Measurements from ENCODE around the gene CALCOCO1.
A peak's percentile ranks its signal among the peaks of the same experiment; 100 is the strongest.

CALCOCO1 gene

GRCh38 chr12:53751336-53752191 is 24.3 kb upstream of the CALCOCO1 start, which contains the start of gene CISTR:
Gene CISTR, minus strand, starts transcription at chr12:53751979.
- no peak for DNase-seq (ENCODE audit: low read depth in 2 of 2)

- DNase-seq (ENCODE audit: low read depth in 2 of 2), result no peak
These were observed 23.6 kb upstream of the CALCOCO1 start for GRCh38 chr12:53750812-53751335.

- DNase-seq (ENCODE audit: low read depth in 2 of 2), result no peak
These were observed 22.9 kb upstream of the CALCOCO1 start for GRCh38 chr12:53749986-53750811.

- DNase-seq (ENCODE audit: low read depth in 2 of 2), result no peak
These were observed 21.0 kb upstream of the CALCOCO1 start for GRCh38 chr12:53748072-53748840.

- no peak for DNase-seq (ENCODE audit: low read depth in 2 of 2)
These were observed 19.8 kb upstream of the CALCOCO1 start for GRCh38 chr12:53747095-53747494.

GRCh38 chr12:53746592-53747092 is 19.4 kb upstream of the CALCOCO1 start:
- DNase-seq (ENCODE audit: low read depth in 2 of 2), result peak; percentile 74 to 79

GRCh38 chr12:53744751-53745150 is 17.5 kb upstream of the CALCOCO1 start:
- DNase-seq (ENCODE audit: low read depth in 2 of 2), result no peak

- no peak for DNase-seq (ENCODE audit: low read depth in 2 of 2)
These were observed 16.8 kb upstream of the CALCOCO1 start for GRCh38 chr12:53744130-53744441.

- no peak for DNase-seq (ENCODE audit: low read depth in 2 of 2)
These were observed 16.2 kb upstream of the CALCOCO1 start for GRCh38 chr12:53743266-53744129.

GRCh38 chr12:53740130-53740491 is 12.9 kb upstream of the CALCOCO1 start:
- DNase-seq (ENCODE audit: low read depth in 2 of 2), result no peak

- no peak for DNase-seq (ENCODE audit: low read depth in 2 of 2)
These were observed 12.2 kb upstream of the CALCOCO1 start for GRCh38 chr12:53739214-53740129.

GRCh38 chr12:53738406-53739213 is 11.4 kb upstream of the CALCOCO1 start:
- no peak for DNase-seq (ENCODE audit: low read depth in 2 of 2)

GRCh38 chr12:53737951-53738405 is 10.7 kb upstream of the CALCOCO1 start:
- no peak for DNase-seq (ENCODE audit: low read depth in 2 of 2)

GRCh38 chr12:53737093-53737808 is 10.0 kb upstream of the CALCOCO1 start:
- no peak for DNase-seq (ENCODE audit: low read depth in 2 of 2)

- no peak for DNase-seq (ENCODE audit: low read depth in 2 of 2)
These were observed 9.3 kb upstream of the CALCOCO1 start for GRCh38 chr12:53736592-53736991.

GRCh38 chr12:53735556-53735955 is 8.3 kb upstream of the CALCOCO1 start:
- no peak for DNase-seq (ENCODE audit: low read depth in 2 of 2)

- no peak for DNase-seq (ENCODE audit: low read depth in 2 of 2)
These were observed 7.2 kb upstream of the CALCOCO1 start for GRCh38 chr12:53734425-53734824.

GRCh38 chr12:53733807-53734200 is 6.6 kb upstream of the CALCOCO1 start:
- DNase-seq (ENCODE audit: low read depth in 2 of 2), result no peak

Data from stimulated activated CD8-positive, alpha-beta memory T cell treated with anti-CD3 and anti-CD28 coated beads, Interleukin-2, amount 100 ng/mL, for 48 hours (primary cell).